Neutrophil (primary cell): Measurements from ENCODE around the gene STK33.

Source experiments
- H3K27ac ChIP-seq: fragments of 200-600 bp; sonication (generic); 2 replicates; pipeline ENCODE4 v1.5.1; 2016; ENCODE audit warnings: mild to moderate bottlenecking, moderate library complexity
- H3K27me3 ChIP-seq: fragments of 200-600 bp; sonication (generic); 2 replicates; pipeline ENCODE4 v1.6.0; 2016; ENCODE audit warnings: mild to moderate bottlenecking
- H3K36me3 ChIP-seq: fragments of 200-600 bp; sonication (generic); 2 replicates; pipeline ENCODE4 v1.5.1; 2017
- H3K4me1 ChIP-seq, 2 experiments: fragments of 200-600 bp in 1 of 2; sonication (generic) in 1 of 2; 1 replicate in 1 of 2; 2 replicates in 1 of 2; pipeline versions ENCODE4 v1.5.1 to v1.6.1; 2013 to 2016; ENCODE audit warnings: low read depth in 1 of 2, low read length in 1 of 2, mild to moderate bottlenecking in 1 of 2, moderate library complexity in 1 of 2; ENCODE audit not compliant: control insufficient read depth in 1 of 2, insufficient read depth in 1 of 2
- H3K4me3 ChIP-seq, 2 experiments: fragments of 200-600 bp in 1 of 2; sonication (generic) in 1 of 2; 1 replicate in 1 of 2; 2 replicates in 1 of 2; pipeline ENCODE4 v1.5.1; 2013 to 2016; ENCODE audit warnings: low read depth in 1 of 2, low read length in 1 of 2, mild to moderate bottlenecking in 1 of 2, moderate library complexity in 1 of 2
- H3K9me3 ChIP-seq: fragments of 200-600 bp; sonication (generic); 2 replicates; pipeline ENCODE4 v1.5.1; 2016
- TF ChIP-seq, protein P1 (sequence below): fragments of 200-600 bp; sonication (generic); IDR thresholded peaks from 2 replicates; pipeline ENCODE4 v1.5.1; 2016; ENCODE audit warnings: antibody characterized with exemption

STK33 gene

DNA sequence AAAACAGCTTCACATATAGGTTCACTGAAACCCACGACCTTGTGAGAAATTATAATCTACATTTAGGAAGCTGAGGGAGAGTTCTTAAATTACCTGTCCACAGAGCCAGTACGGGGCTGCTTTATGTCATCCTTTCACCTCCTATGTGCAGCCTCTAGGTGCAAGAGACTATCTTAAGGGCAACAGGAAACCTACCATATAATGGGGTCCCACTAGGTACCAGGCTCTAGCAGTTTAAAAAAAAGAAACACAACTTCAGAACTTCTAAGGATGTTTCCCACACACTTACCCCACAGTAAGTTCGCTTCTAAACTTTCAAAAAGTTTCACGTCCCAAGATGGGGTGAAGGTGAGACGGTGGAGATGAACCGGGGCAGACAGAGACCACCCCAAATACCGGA is 573 bp downstream of the STK33 start:
- TF ChIP-seq, protein P1, sequence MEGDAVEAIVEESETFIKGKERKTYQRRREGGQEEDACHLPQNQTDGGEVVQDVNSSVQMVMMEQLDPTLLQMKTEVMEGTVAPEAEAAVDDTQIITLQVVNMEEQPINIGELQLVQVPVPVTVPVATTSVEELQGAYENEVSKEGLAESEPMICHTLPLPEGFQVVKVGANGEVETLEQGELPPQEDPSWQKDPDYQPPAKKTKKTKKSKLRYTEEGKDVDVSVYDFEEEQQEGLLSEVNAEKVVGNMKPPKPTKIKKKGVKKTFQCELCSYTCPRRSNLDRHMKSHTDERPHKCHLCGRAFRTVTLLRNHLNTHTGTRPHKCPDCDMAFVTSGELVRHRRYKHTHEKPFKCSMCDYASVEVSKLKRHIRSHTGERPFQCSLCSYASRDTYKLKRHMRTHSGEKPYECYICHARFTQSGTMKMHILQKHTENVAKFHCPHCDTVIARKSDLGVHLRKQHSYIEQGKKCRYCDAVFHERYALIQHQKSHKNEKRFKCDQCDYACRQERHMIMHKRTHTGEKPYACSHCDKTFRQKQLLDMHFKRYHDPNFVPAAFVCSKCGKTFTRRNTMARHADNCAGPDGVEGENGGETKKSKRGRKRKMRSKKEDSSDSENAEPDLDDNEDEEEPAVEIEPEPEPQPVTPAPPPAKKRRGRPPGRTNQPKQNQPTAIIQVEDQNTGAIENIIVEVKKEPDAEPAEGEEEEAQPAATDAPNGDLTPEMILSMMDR: no peak
- H3K4me1 ChIP-seq: peaks cover 9 to 10% of the 10 kb centered on the region in 2 experiments
- H3K36me3 ChIP-seq: no peaks in the 10 kb centered on the region
- no peaks in the 10 kb centered on the region for H3K9me3 ChIP-seq
- H3K27ac ChIP-seq: no peak overlapping the region
- H3K27me3 ChIP-seq: peaks cover 60% of the 10 kb centered on the region
- H3K4me3 ChIP-seq: no peak overlapping the region

DNA sequence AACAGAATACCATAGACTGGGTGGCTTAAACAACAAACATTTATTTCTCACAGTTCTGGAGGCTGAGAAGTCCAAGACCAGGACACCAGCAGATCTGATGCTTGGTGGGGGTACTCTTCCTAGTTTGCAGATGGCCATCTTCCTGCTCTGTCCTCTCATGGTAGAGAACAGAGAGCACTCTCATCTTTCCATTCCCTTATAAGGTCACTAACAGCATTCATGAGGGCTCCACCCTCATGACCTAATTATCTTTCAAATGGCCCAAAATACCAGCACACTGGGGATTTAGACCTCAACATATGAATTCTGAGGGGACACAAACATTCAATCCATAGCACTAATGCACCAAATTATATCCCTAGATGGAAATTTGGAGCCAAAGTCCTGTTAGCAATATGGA is 6.1 kb downstream of the STK33 start:
- no peak overlapping the region for H3K27ac ChIP-seq
- TF ChIP-seq, protein P1: no peak
- H3K27me3 ChIP-seq: peaks cover 20% of the 10 kb centered on the region
- no peaks in the 10 kb centered on the region for H3K4me1 ChIP-seq
- no peaks in the 10 kb centered on the region for H3K9me3 ChIP-seq
- no peaks in the 10 kb centered on the region for H3K36me3 ChIP-seq
- H3K4me3 ChIP-seq: no peak overlapping the region

DNA sequence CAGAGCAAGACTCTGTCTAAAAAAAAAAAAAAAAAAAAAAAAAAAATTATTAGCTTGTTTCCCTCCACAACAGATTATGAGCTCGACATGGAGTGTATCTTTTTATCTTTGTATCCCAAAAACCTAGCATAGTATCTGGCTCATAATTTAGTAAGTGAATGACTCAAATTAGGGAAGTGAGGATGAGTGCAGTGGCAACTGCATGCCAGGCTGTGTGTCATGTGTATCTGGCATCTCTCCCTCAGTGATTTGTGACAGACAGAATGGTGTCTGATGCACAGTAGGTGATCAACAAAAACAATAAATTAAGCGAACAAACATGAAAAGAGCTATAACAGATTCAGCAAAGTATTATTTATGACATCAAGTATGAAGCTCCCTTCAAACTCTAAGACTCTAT is 7.2 kb downstream of the STK33 start:
- Histone ChIP-seq H3K9me3 (no peaks in the 10 kb centered on the region), H3K4me3 (no peak overlapping the region), H3K27me3 (peaks cover 9% of the 10 kb centered on the region), H3K36me3 (no peaks in the 10 kb centered on the region), H3K27ac (no peak overlapping the region), H3K4me1 (no peaks in the 10 kb centered on the region)
- TF ChIP-seq, protein P1: no peak

DNA sequence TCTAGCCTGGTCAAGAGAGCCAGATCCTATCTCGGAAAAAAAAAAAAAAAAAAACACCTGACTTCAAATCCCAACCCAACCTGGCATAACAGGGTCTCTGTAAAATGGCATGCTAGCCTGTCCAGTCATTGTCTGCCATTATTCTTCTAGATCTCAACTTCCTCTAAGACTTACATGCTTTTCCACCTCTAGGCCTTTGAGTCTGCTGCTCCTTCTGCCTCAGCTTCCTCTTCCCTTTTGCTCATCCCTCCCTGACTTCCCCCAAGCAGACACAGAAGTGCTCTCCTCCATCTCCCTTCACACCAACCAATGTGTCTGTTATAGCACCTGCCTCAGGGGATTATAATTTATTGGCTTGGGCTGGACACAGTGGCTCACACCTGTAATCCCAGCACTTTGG is 7.8 kb downstream of the STK33 start:
- Histone ChIP-seq H3K36me3 (no peaks in the 10 kb centered on the region), H3K9me3 (no peaks in the 10 kb centered on the region), H3K4me1 (no peaks in the 10 kb centered on the region), H3K27ac (no peak overlapping the region), H3K27me3 (peaks cover 3% of the 10 kb centered on the region), H3K4me3 (no peak overlapping the region)
- TF ChIP-seq, protein P1: no peak

DNA sequence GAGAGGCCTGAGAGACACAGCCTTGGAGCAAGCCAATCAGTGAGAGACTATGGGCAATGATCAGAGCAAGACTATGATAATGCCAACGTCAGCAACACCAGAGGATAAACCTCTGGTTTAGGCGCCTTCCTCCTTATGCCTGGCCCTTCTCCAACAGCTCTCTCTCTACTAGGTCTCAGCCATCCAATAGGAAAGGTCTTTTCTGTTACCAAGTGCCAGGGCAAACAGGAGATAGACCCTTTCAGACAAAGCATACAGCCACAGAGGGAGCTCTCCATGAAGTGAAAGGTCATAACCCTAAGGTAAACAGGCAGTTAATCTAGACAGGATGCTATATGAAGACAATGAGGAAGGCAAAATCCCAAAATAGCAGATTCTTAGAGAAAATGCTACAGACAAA is 9.5 kb downstream of the STK33 start:
- H3K4me1 ChIP-seq: no peaks in the 10 kb centered on the region
- no peak overlapping the region for H3K27ac ChIP-seq
- no peak overlapping the region for H3K4me3 ChIP-seq
- no peaks in the 10 kb centered on the region for H3K36me3 ChIP-seq
- no peaks in the 10 kb centered on the region for H3K9me3 ChIP-seq
- H3K27me3 ChIP-seq: no peaks in the 10 kb centered on the region
- TF ChIP-seq, protein P1: no peak

DNA sequence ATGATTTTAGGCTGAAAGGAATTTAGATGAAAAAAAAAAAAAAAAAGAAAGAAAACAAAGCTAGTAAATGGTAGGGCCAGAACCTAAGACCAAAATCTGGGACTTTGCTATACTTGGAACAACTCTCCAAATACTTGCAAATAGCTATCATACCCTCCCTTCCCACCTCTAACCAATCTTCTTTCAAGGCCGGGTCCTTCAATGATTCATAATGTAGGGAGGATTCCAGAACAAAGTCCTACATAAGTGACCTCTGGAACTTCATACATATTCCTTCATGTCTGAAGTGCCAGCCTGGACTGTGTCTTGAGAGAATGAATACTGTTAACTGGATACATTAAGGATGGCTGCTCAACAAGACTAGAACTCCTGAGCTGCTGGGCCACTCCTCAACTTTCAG is 9.9 kb downstream of the STK33 start:
- H3K27me3 ChIP-seq: no peaks in the 10 kb centered on the region
- no peaks in the 10 kb centered on the region for H3K36me3 ChIP-seq
- no peak overlapping the region for H3K4me3 ChIP-seq
- H3K27ac ChIP-seq: no peak overlapping the region
- H3K9me3 ChIP-seq: no peaks in the 10 kb centered on the region
- TF ChIP-seq, protein P1: no peak
- no peaks in the 10 kb centered on the region for H3K4me1 ChIP-seq
